GM23248 (cell line): ENCODE data around the gene LTBP3.

Experiments used
- EZH2 ChIP-seq: fragments of 200-600 bp; sonication (generic); IDR thresholded peaks from 2 replicates; pipeline ENCODE4 v1.6.1; 2018; ENCODE audit warnings: antibody characterized with exemption, mild to moderate bottlenecking; ENCODE audit not compliant: insufficient read depth, poor library complexity, severe bottlenecking
- EZH2phosphoT487 ChIP-seq: fragments of 200-600 bp; sonication (generic); IDR thresholded peaks from 2 replicates; pipeline ENCODE4 v1.6.1; 2018; ENCODE audit warnings: antibody characterized with exemption, moderate library complexity, mild to moderate bottlenecking, low read depth; ENCODE audit not compliant: insufficient read depth

GRCh38 chr11:65553301-65554001 is 4.7 kb downstream of the LTBP3 start:
- TF ChIP-seq EZH2phosphoT487 (no peak), EZH2 (no peak)
